ENCODE measurements around the gene ERCC1.

ERCC1 gene

GRCh38 chr19:45423589-45424190 is at the start of gene ERCC1:
ERCC1 (minus strand) TSS chr19:45423917; CDS start chr19:45423374, 543 bp downstream.
- DNase-seq (ENCODE audit: low read depth): no peak

- no peak for DNase-seq (ENCODE audit: low read depth)
These were observed 49.6 kb upstream of the ERCC1 start for GRCh38 chr19:45473367-45473681.

GRCh38 chr19:45472563-45473366 is 49.0 kb upstream of the ERCC1 start:
- no peak for DNase-seq (ENCODE audit: low read depth)

GRCh38 chr19:45471931-45472562 is 48.3 kb upstream of the ERCC1 start:
- DNase-seq (ENCODE audit: low read depth): no peak

GRCh38 chr19:45471111-45471930 is 47.6 kb upstream of the ERCC1 start:
- DNase-seq (ENCODE audit: low read depth): no peak

- no peak for DNase-seq (ENCODE audit: low read depth)
These were observed 47.0 kb upstream of the ERCC1 start for GRCh38 chr19:45470762-45471081.

GRCh38 chr19:45469945-45470761 is 46.4 kb upstream of the ERCC1 start:
- no peak for DNase-seq (ENCODE audit: low read depth)

- no peak for DNase-seq (ENCODE audit: low read depth)
These were observed 45.6 kb upstream of the ERCC1 start for GRCh38 chr19:45469132-45469944.

- no peak for DNase-seq (ENCODE audit: low read depth)
These were observed 45.0 kb upstream of the ERCC1 start for GRCh38 chr19:45468803-45469131.

- no peak for DNase-seq (ENCODE audit: low read depth)
These were observed 44.5 kb upstream of the ERCC1 start for GRCh38 chr19:45468159-45468651.

GRCh38 chr19:45467456-45468158 is 43.9 kb upstream of the ERCC1 start, which contains the start of gene FOSB:
FOSB (plus strand) TSS chr19:45467996; CDS start chr19:45468587, 591 bp downstream.
- no peak for DNase-seq (ENCODE audit: low read depth)

GRCh38 chr19:45467115-45467455 is 43.4 kb upstream of the ERCC1 start:
- DNase-seq (ENCODE audit: low read depth): no peak

GRCh38 chr19:45464852-45465441 is 41.2 kb upstream of the ERCC1 start:
- no peak for DNase-seq (ENCODE audit: low read depth)

GRCh38 chr19:45464274-45464673 is 40.6 kb upstream of the ERCC1 start:
- no peak for DNase-seq (ENCODE audit: low read depth)

- DNase-seq (ENCODE audit: low read depth): no peak
These were observed 39.5 kb upstream of the ERCC1 start for GRCh38 chr19:45463241-45463640.

GRCh38 chr19:45462174-45462573 is 38.5 kb upstream of the ERCC1 start:
- no peak for DNase-seq (ENCODE audit: low read depth)

- DNase-seq (ENCODE audit: low read depth): no peak
These were observed 37.2 kb upstream of the ERCC1 start for GRCh38 chr19:45460807-45461347.

GRCh38 chr19:45457776-45458175 is 34.1 kb upstream of the ERCC1 start:
- DNase-seq (ENCODE audit: low read depth): no peak

- no peak for DNase-seq (ENCODE audit: low read depth)
These were observed 32.7 kb upstream of the ERCC1 start for GRCh38 chr19:45456500-45456815.
